Central memory CD8-positive, alpha-beta T cell (primary cell): ENCODE measurements around the gene SMIM44.

Source experiments
- ATAC-seq: fragments of 150-1000 bp; cut with Tn5 transposase; replicated peaks from 2 replicates; pipeline ENCODE4 v1.10.0; 2022; ENCODE audit warnings: mild to moderate bottlenecking, moderate FRiP score, moderate number of reproducible peaks; ENCODE audit not compliant: poor library complexity, severe bottlenecking; ENCODE audit errors: extremely low read depth
- DNase-seq, 2 donors: peaks; one replicate each; pipeline ENCODE4 v3.0.0; 2021; ENCODE audit warnings: low spot score in 2 of 2
- H3K27ac Mint-ChIP-seq: one replicate; pipeline ENCODE4 v1.8.0; 2022; ENCODE audit warnings: low read depth, mild to moderate bottlenecking, moderate library complexity, mixed read lengths
- H3K27me3 Mint-ChIP-seq: one replicate; pipeline ENCODE4 v1.8.0; 2022; ENCODE audit warnings: mixed read lengths
- H3K36me3 Mint-ChIP-seq: one replicate; pipeline ENCODE4 v1.8.0; 2022; ENCODE audit warnings: mild to moderate bottlenecking, moderate library complexity, mixed read lengths; ENCODE audit not compliant: insufficient read depth
- H3K4me1 Mint-ChIP-seq: one replicate; pipeline ENCODE4 v1.8.0; 2022; ENCODE audit warnings: mixed read lengths
- H3K4me3 Mint-ChIP-seq: one replicate; pipeline ENCODE4 v1.8.0; 2022; ENCODE audit warnings: mild to moderate bottlenecking, moderate library complexity, mixed read lengths
- H3K9me3 Mint-ChIP-seq: one replicate; pipeline ENCODE4 v1.8.0; 2022; ENCODE audit warnings: mixed read lengths

Gene SMIM44

DNA sequence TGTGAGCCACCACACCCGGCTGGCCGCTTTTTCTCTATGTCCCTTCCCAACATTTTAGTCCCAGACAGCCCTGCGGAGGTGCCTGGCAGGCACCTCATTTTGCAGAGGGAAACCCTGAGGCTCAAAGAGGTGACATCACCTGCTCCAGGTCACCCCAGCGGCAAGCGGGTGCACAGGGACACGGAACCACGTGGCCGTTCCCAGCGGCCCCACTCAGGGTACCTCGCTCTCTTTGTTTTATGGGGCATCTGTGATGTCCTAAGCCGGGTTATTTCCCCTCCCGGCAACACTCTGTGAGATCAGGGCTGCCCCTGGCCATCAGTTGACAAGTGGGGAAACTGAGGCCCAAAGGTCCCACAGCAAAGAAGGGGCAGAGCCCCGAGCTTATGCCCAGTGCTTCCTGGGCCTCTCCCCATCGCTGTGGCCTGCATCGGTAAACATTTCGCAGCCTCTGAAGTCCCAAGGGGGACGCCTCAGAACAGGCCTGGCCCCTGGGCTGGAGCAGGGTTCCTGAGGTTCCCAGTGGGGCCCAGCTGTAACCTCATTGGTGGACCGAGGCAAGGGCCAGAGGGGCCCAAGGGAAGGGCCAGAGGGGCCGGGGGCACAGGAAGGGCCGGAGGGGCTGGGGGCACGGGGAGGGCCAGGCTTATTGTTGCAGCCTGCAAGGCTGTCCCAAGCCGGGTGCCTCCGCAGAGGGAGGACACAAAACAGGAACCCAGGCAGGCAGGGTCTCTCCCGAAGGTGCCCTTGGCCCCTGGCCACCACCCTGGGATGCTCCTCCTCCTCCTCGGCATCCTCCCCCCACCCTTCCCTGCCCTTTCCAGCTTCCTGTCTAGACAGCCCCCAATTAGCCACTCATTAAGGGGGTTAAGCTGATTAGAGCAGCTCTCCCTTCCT lies 41.9 kb downstream of the SMIM44 start:
- H3K36me3 Mint-ChIP-seq = peaks cover 1% of the 10 kb centered on the region
- ATAC-seq (no peak), DNase-seq (no peak)
- no peak overlapping the region for H3K4me3 Mint-ChIP-seq
- no peak overlapping the region for H3K27ac Mint-ChIP-seq
- no peaks in the 10 kb centered on the region for H3K9me3 Mint-ChIP-seq
- H3K4me1 Mint-ChIP-seq = peaks cover 8% of the 10 kb centered on the region
- H3K27me3 Mint-ChIP-seq = no peaks in the 10 kb centered on the region

- Mint-ChIP-seq H3K4me3 (no peak overlapping the region), H3K27me3 (no peaks in the 10 kb centered on the region), H3K4me1 (peaks cover 16% of the 10 kb centered on the region), H3K27ac (no peak overlapping the region), H3K9me3 (no peaks in the 10 kb centered on the region), H3K36me3 (peaks cover 1% of the 10 kb centered on the region)
- ATAC-seq (peak; percentile 20), DNase-seq (peak; percentile 38 to 42)
Measured at GRCh38 chr19:3440082-3440481, 43.2 kb downstream of the SMIM44 start.

GRCh38 chr19:3434630-3435553 lies 48.3 kb downstream of the SMIM44 start:
- H3K4me3 Mint-ChIP-seq = peak overlapping the region; percentile 96
- H3K36me3 Mint-ChIP-seq = peaks cover 7% of the 10 kb centered on the region
- peak; percentile 94 to 95 for DNase-seq
- ATAC-seq = peak; percentile 99
- peak overlapping the region; percentile 97 for H3K27ac Mint-ChIP-seq
- H3K27me3 Mint-ChIP-seq = no peaks in the 10 kb centered on the region
- H3K9me3 Mint-ChIP-seq = no peaks in the 10 kb centered on the region
- H3K4me1 Mint-ChIP-seq = peaks cover 21% of the 10 kb centered on the region

- H3K4me1 Mint-ChIP-seq = peaks cover 21% of the 10 kb centered on the region
- DNase-seq = no peak
- H3K9me3 Mint-ChIP-seq = no peaks in the 10 kb centered on the region
- no peak for ATAC-seq
- peak overlapping the region; percentile 96 for H3K4me3 Mint-ChIP-seq
- H3K27ac Mint-ChIP-seq = peak overlapping the region; percentile 97
- no peaks in the 10 kb centered on the region for H3K27me3 Mint-ChIP-seq
- peaks cover 7% of the 10 kb centered on the region for H3K36me3 Mint-ChIP-seq
Measured at GRCh38 chr19:3433805-3434540, 49.3 kb downstream of the SMIM44 start.

- Mint-ChIP-seq H3K27ac (no peak overlapping the region), H3K4me3 (no peak overlapping the region), H3K9me3 (no peaks in the 10 kb centered on the region), H3K27me3 (no peaks in the 10 kb centered on the region), H3K4me1 (peaks cover 21% of the 10 kb centered on the region), H3K36me3 (peaks cover 8% of the 10 kb centered on the region)
- no peak for ATAC-seq
- no peak for DNase-seq
Measured at GRCh38 chr19:3433313-3433712, 49.9 kb downstream of the SMIM44 start.
